H9 (cell line): ENCODE data around the gene ST14. TPM values are rescaled to one million over a fixed set of nuclear protein-coding genes. Genes with fewer than 3 reads are reported as not detected.

ENCODE experiments used
- DNase-seq: peaks from one replicate; pipeline ENCODE4 v3.0.0-alpha.2; 2017
- H2AFZ ChIP-seq: one replicate; pipeline ENCODE4 v1.6.1; 2013; ENCODE audit warnings: mild to moderate bottlenecking, low read length, control low read depth, moderate library complexity
- H2AK5ac ChIP-seq: 2 replicates; pipeline ENCODE4 v1.6.1; 2013; ENCODE audit warnings: low read length, control low read depth, mixed read lengths; ENCODE audit not compliant: insufficient read length
- H2BK120ac ChIP-seq: one replicate; pipeline ENCODE4 v1.6.1; 2013; ENCODE audit warnings: low read depth, mild to moderate bottlenecking, low read length, control low read depth, inconsistent platforms; ENCODE audit not compliant: poor library complexity, severe bottlenecking
- H2BK12ac ChIP-seq: 2 replicates; pipeline ENCODE4 v1.6.1; 2013; ENCODE audit warnings: low read length, control low read depth, mixed read lengths, low read depth; ENCODE audit not compliant: insufficient read length
- H2BK15ac ChIP-seq: 2 replicates; pipeline ENCODE4 v1.6.1; 2013; ENCODE audit warnings: low read depth, low read length, control low read depth
- H2BK20ac ChIP-seq: one replicate; pipeline ENCODE4 v1.6.1; 2013; ENCODE audit warnings: low read depth, mild to moderate bottlenecking, low read length, control low read depth, inconsistent platforms; ENCODE audit not compliant: poor library complexity, severe bottlenecking
- H2BK5ac ChIP-seq: 2 replicates; pipeline ENCODE4 v1.6.1; 2013; ENCODE audit warnings: low read length, control low read depth, mixed read lengths; ENCODE audit not compliant: insufficient read length
- H3K14ac ChIP-seq: 2 replicates; pipeline ENCODE4 v1.6.1; 2013; ENCODE audit warnings: low read length, control low read depth; ENCODE audit not compliant: insufficient read depth
- H3K18ac ChIP-seq: 2 replicates; pipeline ENCODE4 v1.6.1; 2013; ENCODE audit warnings: low read depth, mild to moderate bottlenecking, mixed read lengths, low read length, control low read depth; ENCODE audit not compliant: insufficient read length
- H3K23ac ChIP-seq: 2 replicates; pipeline ENCODE4 v1.6.1; 2013; ENCODE audit warnings: low read length, control low read depth, mixed read lengths, low read depth; ENCODE audit not compliant: insufficient read length
- H3K23me2 ChIP-seq: 2 replicates; pipeline ENCODE4 v1.6.1; 2013; ENCODE audit warnings: low read depth, mild to moderate bottlenecking, mixed read lengths, low read length, control low read depth; ENCODE audit not compliant: insufficient read length, poor library complexity, severe bottlenecking
- H3K27ac ChIP-seq: 2 replicates; pipeline ENCODE4 v1.5.1; 2013; ENCODE audit warnings: low read length, control low read depth, mixed read lengths, low read depth; ENCODE audit not compliant: insufficient read length
- H3K27me3 ChIP-seq: 2 replicates; pipeline ENCODE4 v1.6.1; 2013; ENCODE audit warnings: low read length, control low read depth, inconsistent platforms; ENCODE audit not compliant: insufficient read depth
- H3K4ac ChIP-seq: 2 replicates; pipeline ENCODE4 v1.6.1; 2013; ENCODE audit warnings: low read depth, mild to moderate bottlenecking, control low read depth, inconsistent platforms, low read length, moderate library complexity
- H3K4me1 ChIP-seq: 2 replicates; pipeline ENCODE4 v1.6.1; 2013; ENCODE audit warnings: low read length, control low read depth, inconsistent platforms; ENCODE audit not compliant: insufficient read depth
- H3K4me2 ChIP-seq: 2 replicates; pipeline ENCODE4 v1.6.1; 2013; ENCODE audit warnings: low read length, control low read depth, mixed read lengths; ENCODE audit not compliant: insufficient read length, insufficient read depth
- H3K56ac ChIP-seq: 2 replicates; pipeline ENCODE4 v1.6.1; 2013; ENCODE audit warnings: low read depth, mild to moderate bottlenecking, mixed read lengths, low read length, control low read depth; ENCODE audit not compliant: insufficient read length
- H3K79me1 ChIP-seq: 2 replicates; pipeline ENCODE4 v1.6.1; 2013; ENCODE audit warnings: low read depth, mild to moderate bottlenecking, moderate library complexity, low read length, control low read depth, inconsistent platforms; ENCODE audit not compliant: insufficient read depth, poor library complexity, severe bottlenecking
- H3K79me2 ChIP-seq: 2 replicates; pipeline ENCODE4 v1.6.1; 2013; ENCODE audit warnings: low read length, control low read depth, inconsistent platforms; ENCODE audit not compliant: insufficient read depth
- H3K9ac ChIP-seq: 2 replicates; pipeline ENCODE4 v1.6.1; 2013; ENCODE audit warnings: low read length, control low read depth, mixed read lengths; ENCODE audit not compliant: insufficient read length; ENCODE audit errors: extremely low read depth
- H3K9me3 ChIP-seq: one replicate; pipeline ENCODE4 v1.6.1; 2013; ENCODE audit warnings: low read depth, low read length, inconsistent platforms; ENCODE audit not compliant: control insufficient read depth
- H3T11ph ChIP-seq: one replicate; pipeline ENCODE4 v1.6.1; 2013; ENCODE audit warnings: mild to moderate bottlenecking, low read length, control low read depth, inconsistent platforms
- H4K20me1 ChIP-seq: one replicate; pipeline ENCODE4 v1.6.1; 2013; ENCODE audit not compliant: control insufficient read depth, insufficient read length, insufficient read depth
- H4K5ac ChIP-seq: 2 replicates; pipeline ENCODE4 v1.6.1; 2013; ENCODE audit warnings: low read depth, mild to moderate bottlenecking, mixed read lengths, low read length, control low read depth; ENCODE audit not compliant: insufficient read length
- H4K8ac ChIP-seq: replicated peaks from 2 replicates; pipeline ENCODE4 v1.6.1; 2013; ENCODE audit warnings: low read length, control low read depth, mixed read lengths, low read depth; ENCODE audit not compliant: insufficient read length
- H4K91ac ChIP-seq: 2 replicates; pipeline ENCODE4 v1.6.1; 2013; ENCODE audit warnings: low read depth, mild to moderate bottlenecking, moderate library complexity, mixed read lengths, low read length, control low read depth; ENCODE audit not compliant: insufficient read length
- H3K27ac Mint-ChIP-seq, 3 experiments: 2 replicates in 2 of 3; 3 replicates in 1 of 3; pipeline ENCODE4 v1.8.0; 2020 to 2021; ENCODE audit warnings: mixed read lengths in 3 of 3, mild to moderate bottlenecking in 1 of 3, moderate library complexity in 1 of 3
- H3K27me3 Mint-ChIP-seq: 2 replicates; pipeline ENCODE4 v1.8.0; 2021; ENCODE audit warnings: low read depth, mild to moderate bottlenecking, moderate library complexity, mixed read lengths
- H3K36me3 Mint-ChIP-seq, 3 experiments: 2 replicates in 2 of 3; 3 replicates in 1 of 3; pipeline ENCODE4 v1.8.0; 2020 to 2021; ENCODE audit warnings: low read depth in 3 of 3, mixed read lengths in 3 of 3; ENCODE audit not compliant: insufficient read depth in 1 of 3
- H3K4me1 Mint-ChIP-seq, 2 experiments: 2 replicates each; pipeline ENCODE4 v1.8.0; 2020; ENCODE audit warnings: mixed read lengths in 2 of 2
- H3K4me3 Mint-ChIP-seq, 2 experiments: 2 replicates in 1 of 2; 3 replicates in 1 of 2; pipeline ENCODE4 v1.8.0; 2020 to 2021; ENCODE audit warnings: mild to moderate bottlenecking in 2 of 2, mixed read lengths in 2 of 2, moderate library complexity in 1 of 2
- H3K9me3 Mint-ChIP-seq, 2 experiments: 2 replicates in 1 of 2; 3 replicates in 1 of 2; pipeline ENCODE4 v1.8.0; 2020; ENCODE audit warnings: mild to moderate bottlenecking in 2 of 2, mixed read lengths in 2 of 2, moderate library complexity in 1 of 2
- CTCF ChIP-seq: fragments of 200-600 bp; sonication (generic); conservative IDR thresholded peaks from 3 replicates; pipeline ENCODE4 v1.8.0; 2021; ENCODE audit warnings: antibody characterized with exemption, mild to moderate bottlenecking
- WGBS: extraction: QIAGEN DNeasy Blood & Tissue Kit; methylation state at CpG from one replicate; pipeline ENCODE4 v1.1.7; 2013; ENCODE audit warnings: missing lambda C conversion rate, low lambda C conversion rate, mixed read lengths; ENCODE audit not compliant: insufficient read length; ENCODE audit errors: extremely low coverage; 5-methylcytosine and 5-hydroxymethylcytosine counted together
- total RNA-seq: library from RNA; stranded (reverse); gene quantifications from 2 replicates; pipeline ENCODE4 v1.2.1, GENCODE V29; 2021

The ST14 gene
- total RNA-seq, 1 experiment from 2014 or later: 22.4 TPM

GRCh38 chr11:130198292-130198691 lies 38.7 kb downstream of the ST14 start:
- no peak overlapping the region for H4K8ac ChIP-seq
- TF ChIP-seq CTCF: no peak
- no peak overlapping the region; the same call in 1 of the 2 replicates for H3K14ac ChIP-seq
- H2BK12ac ChIP-seq: no peak overlapping the region
- H2BK15ac ChIP-seq: no peak overlapping the region
- no peak overlapping the region for H3K27ac ChIP-seq
- H2BK120ac ChIP-seq: no peak overlapping the region
- H3K9me3 Mint-ChIP-seq: peaks cover 0 to 4% of the 10 kb centered on the region in 2 experiments; a peak in 1 of 5 replicates
- H2BK20ac ChIP-seq: no peak overlapping the region
- H3K27me3 Mint-ChIP-seq: no peaks in the 10 kb centered on the region; the same call in 1 of the 2 replicates
- no peak overlapping the region for H3K9ac ChIP-seq
- no peak overlapping the region for H2AK5ac ChIP-seq
- DNase-seq: no peak
- H3K4me2 ChIP-seq: no peak overlapping the region
- H3K36me3 Mint-ChIP-seq: peaks cover 10 to 24% (median 16%) of the 10 kb centered on the region in 3 experiments
- H3K79me2 ChIP-seq: no peaks in the 10 kb centered on the region
- no peaks in the 10 kb centered on the region for H3K23me2 ChIP-seq
- no peak overlapping the region for H3K27ac Mint-ChIP-seq
- no peak overlapping the region for H3K4ac ChIP-seq
- H4K5ac ChIP-seq: no peak overlapping the region
- no peak overlapping the region for H2AFZ ChIP-seq
- no peaks in the 10 kb centered on the region for H3K27me3 ChIP-seq
- no peak overlapping the region for H3K23ac ChIP-seq
- H4K91ac ChIP-seq: no peak overlapping the region
- no peak overlapping the region for H3K4me3 Mint-ChIP-seq
- no peak overlapping the region for H3K56ac ChIP-seq
- H3K4me1 ChIP-seq: no peaks in the 10 kb centered on the region
- H3K79me1 ChIP-seq: no peaks in the 10 kb centered on the region
- H3T11ph ChIP-seq: no peak overlapping the region
- WGBS: no CpG with 5 or more reads among the region's 22 CpGs
- no peak overlapping the region for H3K18ac ChIP-seq
- no peak overlapping the region for H2BK5ac ChIP-seq
- H3K4me1 Mint-ChIP-seq: no peaks in the 10 kb centered on the region
- no peaks in the 10 kb centered on the region for H3K9me3 ChIP-seq
- H4K20me1 ChIP-seq: no peaks in the 10 kb centered on the region
